CD14-positive monocyte (primary cell): ENCODE measurements around the gene TRIM61. TPM values are rescaled to one million over a fixed set of nuclear protein-coding genes. Genes with fewer than 3 reads are reported as not detected.
A peak's percentile ranks its signal among the peaks of the same experiment; 100 is the strongest.
"Not testable (repeated sequence)": the region's sequence is repeated elsewhere in the genome, so short reads cannot be mapped to it uniquely, and the experiment has no call there.

Experiments used
- DNase-seq, 3 donors: peaks; one replicate each; pipeline ENCODE4 v3.0.0-alpha.2; 2011 to 2022
- H2AFZ ChIP-seq: 2 replicates; pipeline ENCODE4 v1.6.0; 2012; ENCODE audit warnings: mild to moderate bottlenecking, low read depth, low read length, inconsistent platforms; ENCODE audit not compliant: insufficient read depth, poor library complexity, severe bottlenecking
- H3K27ac ChIP-seq, 2 donors: 1 replicate in 1 of 2; 2 replicates in 1 of 2; pipeline ENCODE4 v1.5.1; 2012 to 2013; ENCODE audit warnings: low read length in 2 of 2, control low read depth in 1 of 2, inconsistent platforms in 1 of 2, low read depth in 1 of 2, mild to moderate bottlenecking in 1 of 2
- H3K27me3 ChIP-seq, 2 donors: one replicate each; pipeline versions ENCODE4 v1.6.0 to v1.6.1; 2011 to 2013; ENCODE audit warnings: low read length in 2 of 2; ENCODE audit not compliant: control insufficient read depth in 2 of 2, insufficient read depth in 2 of 2
- H3K36me3 ChIP-seq, 2 donors: replicated peaks in 1 of 2; 1 replicate in 1 of 2; 2 replicates in 1 of 2; pipeline versions ENCODE4 v1.5.1 to v1.6.1; 2012 to 2013; ENCODE audit warnings: low read length in 2 of 2, control low read depth in 1 of 2, inconsistent platforms in 1 of 2, mild to moderate bottlenecking in 1 of 2; ENCODE audit not compliant: insufficient read depth in 2 of 2, control insufficient read depth in 1 of 2
- H3K4me1 ChIP-seq, 2 donors: 1 replicate in 1 of 2; 2 replicates in 1 of 2; pipeline versions ENCODE4 v1.5.1 to v1.6.1; 2012 to 2013; ENCODE audit warnings: low read length in 2 of 2, control low read depth in 1 of 2, inconsistent platforms in 1 of 2, mild to moderate bottlenecking in 1 of 2, moderate library complexity in 1 of 2; ENCODE audit not compliant: insufficient read depth in 2 of 2, control insufficient read depth in 1 of 2
- H3K4me2 ChIP-seq: replicated peaks from 2 replicates; pipeline ENCODE3; 2012; ENCODE audit warnings: low read length, moderate library complexity, mild to moderate bottlenecking; ENCODE audit not compliant: poor library complexity, severe bottlenecking; ENCODE audit errors: extremely low read depth
- H3K4me3 ChIP-seq, 3 experiments: fragments of 200-600 bp in 1 of 3; sonication (generic) in 1 of 3; replicated peaks in 1 of 3; 1 replicate in 2 of 3; 2 replicates in 1 of 3; pipeline ENCODE4 v1.5.1; 2011 to 2013; ENCODE audit warnings: low read length in 3 of 3, mild to moderate bottlenecking in 3 of 3, control low read depth in 2 of 3, low read depth in 2 of 3, inconsistent platforms in 1 of 3, moderate library complexity in 1 of 3
- H3K79me2 ChIP-seq: 2 replicates; pipeline ENCODE4 v1.6.0; 2012; ENCODE audit warnings: mild to moderate bottlenecking, control low read depth, inconsistent platforms, low read length, moderate library complexity; ENCODE audit not compliant: insufficient read depth
- H3K9ac ChIP-seq: 2 replicates; pipeline ENCODE4 v1.6.0; 2017; ENCODE audit warnings: low read length, mild to moderate bottlenecking; ENCODE audit not compliant: insufficient read depth, poor library complexity, severe bottlenecking
- H3K9me3 ChIP-seq, 2 donors: replicated peaks in 1 of 2; 1 replicate in 1 of 2; 2 replicates in 1 of 2; pipeline versions ENCODE4 v1.5.1 to v1.6.1; 2012 to 2013; ENCODE audit warnings: low read length in 2 of 2, control low read depth in 1 of 2; ENCODE audit not compliant: control insufficient read depth in 1 of 2, insufficient read depth in 1 of 2
- H4K20me1 ChIP-seq: 2 replicates; pipeline ENCODE4 v1.6.0; 2012; ENCODE audit warnings: mild to moderate bottlenecking, low read length, control low read depth, moderate library complexity; ENCODE audit not compliant: insufficient read depth
- H3K27ac Mint-ChIP-seq, 7 donors: one replicate each; pipeline ENCODE4 v1.8.0; 2020; ENCODE audit warnings: mild to moderate bottlenecking in 7 of 7, mixed read lengths in 7 of 7, moderate library complexity in 6 of 7, inconsistent platforms in 2 of 7
- H3K27me3 Mint-ChIP-seq, 3 donors: one replicate each; pipeline ENCODE4 v1.8.0; 2021 to 2022; ENCODE audit warnings: low read depth in 3 of 3, mild to moderate bottlenecking in 3 of 3, mixed read lengths in 3 of 3, moderate library complexity in 3 of 3, inconsistent platforms in 1 of 3
- H3K36me3 Mint-ChIP-seq, 2 donors: one replicate each; pipeline ENCODE4 v1.8.0; 2020; ENCODE audit warnings: mixed read lengths in 2 of 2, inconsistent platforms in 1 of 2, mild to moderate bottlenecking in 1 of 2
- H3K4me1 Mint-ChIP-seq: one replicate; pipeline ENCODE4 v1.8.0; 2020; ENCODE audit warnings: mild to moderate bottlenecking, mixed read lengths
- H3K4me3 Mint-ChIP-seq, 2 donors: one replicate each; pipeline ENCODE4 v1.8.0; 2020; ENCODE audit warnings: mild to moderate bottlenecking in 2 of 2, mixed read lengths in 2 of 2, moderate library complexity in 1 of 2
- H3K9me3 Mint-ChIP-seq, 7 donors: one replicate each; pipeline ENCODE4 v1.8.0; 2020 to 2022; ENCODE audit warnings: mixed read lengths in 7 of 7, mild to moderate bottlenecking in 6 of 7, moderate library complexity in 6 of 7, inconsistent platforms in 2 of 7
- WGBS: methylation state at CpG from one replicate; pipeline ENCODE4 v1.1.5; 2013; ENCODE audit warnings: missing lambda C conversion rate; ENCODE audit not compliant: insufficient coverage; 5-methylcytosine and 5-hydroxymethylcytosine counted together
- intact Hi-C, 2 donors: fragments of 100-400 bp; cut with micrococcal nuclease; formaldehyde crosslinking; loops; one replicate each; pipeline versions ENCODE4 v1.15.0 to v1.15.1; 2023
- polyA plus RNA-seq, 3 donors: library from polyadenylated mRNA; depleted of rRNA in 1 of 3; unstranded in 2 of 3; stranded (reverse) in 1 of 3; fragments of 300-500 nt in 2 of 3; fragments of >200 nt in 1 of 3; fragmentation: Illumina TruSeq in 2 of 3; gene quantifications; 1 replicate in 2 of 3; 2 replicates in 1 of 3; pipeline ENCODE4 v1.2.3, GENCODE V29; 2012 to 2021
- TF ChIP-seq, protein P1 (sequence below): fragments of 200-600 bp; IDR thresholded peaks from one replicate; pipeline ENCODE4 v1.8.0; 2022; ENCODE audit warnings: antibody characterized with exemption, mild to moderate bottlenecking

The TRIM61 gene
- polyA plus RNA-seq, 3 donors, result 0.04 TPM; not detected in 2

DNA sequence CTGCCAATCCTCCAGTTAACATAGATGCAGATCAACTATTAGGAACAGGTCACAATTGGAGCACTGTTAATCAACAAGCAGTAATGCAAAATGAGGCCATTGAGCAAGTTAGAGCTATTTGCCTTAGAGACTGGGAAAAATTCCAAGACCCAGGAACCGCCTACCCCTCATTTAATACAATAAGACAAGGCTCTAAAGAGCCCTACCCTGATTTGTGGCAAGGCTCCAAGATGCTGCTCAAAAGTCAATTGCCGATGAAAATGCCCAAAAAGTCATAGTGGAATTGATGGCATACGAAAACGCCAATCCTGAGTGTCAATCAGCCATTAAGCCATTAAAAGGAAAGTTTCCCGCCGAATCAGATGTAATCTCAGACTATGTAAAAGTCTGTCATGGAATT is 20.5 kb upstream of the TRIM61 start:
- Histone ChIP-seq H3K4me2 (no peak overlapping the region), H4K20me1 (no peaks in the 10 kb centered on the region), H3K4me1 (no peaks in the 10 kb centered on the region), H3K4me3 (no peak overlapping the region), H3K36me3 (no peaks in the 10 kb centered on the region), H3K79me2 (no peaks in the 10 kb centered on the region), H3K27ac (no peak overlapping the region), H2AFZ (no peak overlapping the region), H3K27me3 (no peaks in the 10 kb centered on the region), H3K9ac (no peak overlapping the region), H3K9me3 (no peaks in the 10 kb centered on the region)
- no peaks in the 10 kb centered on the region for H3K4me1 Mint-ChIP-seq
- intact Hi-C loops, result no loop called here
- peaks cover 4 to 12% (median 8%) of the 10 kb centered on the region in 3 donors for H3K27me3 Mint-ChIP-seq
- 96% methylated on average over 4 of the region's 6 CpGs for WGBS
- no peaks in the 10 kb centered on the region for H3K9me3 Mint-ChIP-seq
- DNase-seq, result no peak
- no peak overlapping the region for H3K4me3 Mint-ChIP-seq
- TF ChIP-seq, protein P1, sequence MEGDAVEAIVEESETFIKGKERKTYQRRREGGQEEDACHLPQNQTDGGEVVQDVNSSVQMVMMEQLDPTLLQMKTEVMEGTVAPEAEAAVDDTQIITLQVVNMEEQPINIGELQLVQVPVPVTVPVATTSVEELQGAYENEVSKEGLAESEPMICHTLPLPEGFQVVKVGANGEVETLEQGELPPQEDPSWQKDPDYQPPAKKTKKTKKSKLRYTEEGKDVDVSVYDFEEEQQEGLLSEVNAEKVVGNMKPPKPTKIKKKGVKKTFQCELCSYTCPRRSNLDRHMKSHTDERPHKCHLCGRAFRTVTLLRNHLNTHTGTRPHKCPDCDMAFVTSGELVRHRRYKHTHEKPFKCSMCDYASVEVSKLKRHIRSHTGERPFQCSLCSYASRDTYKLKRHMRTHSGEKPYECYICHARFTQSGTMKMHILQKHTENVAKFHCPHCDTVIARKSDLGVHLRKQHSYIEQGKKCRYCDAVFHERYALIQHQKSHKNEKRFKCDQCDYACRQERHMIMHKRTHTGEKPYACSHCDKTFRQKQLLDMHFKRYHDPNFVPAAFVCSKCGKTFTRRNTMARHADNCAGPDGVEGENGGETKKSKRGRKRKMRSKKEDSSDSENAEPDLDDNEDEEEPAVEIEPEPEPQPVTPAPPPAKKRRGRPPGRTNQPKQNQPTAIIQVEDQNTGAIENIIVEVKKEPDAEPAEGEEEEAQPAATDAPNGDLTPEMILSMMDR, result no peak
- no peak overlapping the region for H3K27ac Mint-ChIP-seq
- no peaks in the 10 kb centered on the region for H3K36me3 Mint-ChIP-seq

DNA sequence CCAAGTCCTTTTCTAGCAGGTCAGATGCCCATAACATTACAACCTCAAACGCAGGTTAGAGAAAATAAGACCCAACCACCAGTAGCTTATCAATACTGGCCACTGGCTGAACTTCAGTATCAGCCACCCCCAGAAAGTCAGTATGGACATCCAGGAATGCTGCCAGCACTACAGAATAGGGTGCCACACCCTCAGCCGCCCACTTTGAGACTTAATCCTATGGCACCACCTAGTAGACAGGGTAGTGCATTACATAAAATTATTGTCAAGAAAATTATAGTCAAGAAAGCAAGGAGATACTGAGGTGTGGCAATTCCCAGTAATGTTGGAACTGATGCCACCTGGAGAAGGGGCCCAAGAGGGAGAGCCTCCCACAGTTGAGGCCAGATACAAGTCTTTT is 19.9 kb upstream of the TRIM61 start:
- no peaks in the 10 kb centered on the region for H3K9me3 Mint-ChIP-seq
- H3K36me3 Mint-ChIP-seq, result no peaks in the 10 kb centered on the region
- no peaks in the 10 kb centered on the region for H3K36me3 ChIP-seq
- no peak overlapping the region for H3K4me3 Mint-ChIP-seq
- H3K9me3 ChIP-seq, result no peaks in the 10 kb centered on the region
- H3K4me3 ChIP-seq, result no peak overlapping the region
- TF ChIP-seq, protein P1, result no peak
- intact Hi-C loops, result no loop called here
- H3K4me2 ChIP-seq, result no peak overlapping the region
- no peak overlapping the region for H3K27ac Mint-ChIP-seq
- DNase-seq, result no peak
- H4K20me1 ChIP-seq, result no peaks in the 10 kb centered on the region
- H2AFZ ChIP-seq, result no peak overlapping the region
- no peak overlapping the region for H3K9ac ChIP-seq
- H3K4me1 Mint-ChIP-seq, result no peaks in the 10 kb centered on the region
- no peaks in the 10 kb centered on the region for H3K4me1 ChIP-seq
- H3K79me2 ChIP-seq, result no peaks in the 10 kb centered on the region
- no peaks in the 10 kb centered on the region for H3K27me3 ChIP-seq
- WGBS, result 91% methylated on average over 1 of the region's 2 CpGs
- no peak overlapping the region for H3K27ac ChIP-seq
- peaks cover 4 to 10% (median 8%) of the 10 kb centered on the region in 3 donors for H3K27me3 Mint-ChIP-seq

DNA sequence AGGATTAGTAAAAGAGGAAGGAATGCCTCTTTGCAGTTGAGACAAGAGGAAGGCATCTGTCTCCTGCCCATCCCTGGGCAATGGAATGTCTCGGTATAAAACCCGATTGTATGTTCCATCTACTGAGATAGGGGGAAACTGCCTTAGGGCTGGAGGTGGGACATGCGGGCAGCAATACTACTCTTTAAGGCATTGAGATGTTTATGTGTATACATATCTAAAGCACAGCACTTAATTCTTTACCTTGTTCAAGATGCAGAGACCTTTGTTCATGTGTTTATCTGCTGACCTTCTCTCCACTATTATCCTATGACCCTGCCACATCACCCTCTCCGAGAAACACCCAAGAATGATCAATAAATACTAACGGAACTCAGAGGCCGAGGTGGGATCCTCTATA is 18.7 kb upstream of the TRIM61 start:
- H3K9ac ChIP-seq, H3K27me3 ChIP-seq, H3K4me2 ChIP-seq, H2AFZ ChIP-seq, intact Hi-C loops, H3K9me3 Mint-ChIP-seq, H3K4me3 Mint-ChIP-seq, H3K27me3 Mint-ChIP-seq, H4K20me1 ChIP-seq, H3K27ac ChIP-seq, H3K9me3 ChIP-seq, H3K36me3 Mint-ChIP-seq, H3K27ac Mint-ChIP-seq, H3K4me3 ChIP-seq, H3K4me1 ChIP-seq, H3K36me3 ChIP-seq, H3K4me1 Mint-ChIP-seq, DNase-seq, H3K79me2 ChIP-seq: not testable (repeated sequence)
- no CpG with 5 or more reads among the region's 6 CpGs for WGBS

DNA sequence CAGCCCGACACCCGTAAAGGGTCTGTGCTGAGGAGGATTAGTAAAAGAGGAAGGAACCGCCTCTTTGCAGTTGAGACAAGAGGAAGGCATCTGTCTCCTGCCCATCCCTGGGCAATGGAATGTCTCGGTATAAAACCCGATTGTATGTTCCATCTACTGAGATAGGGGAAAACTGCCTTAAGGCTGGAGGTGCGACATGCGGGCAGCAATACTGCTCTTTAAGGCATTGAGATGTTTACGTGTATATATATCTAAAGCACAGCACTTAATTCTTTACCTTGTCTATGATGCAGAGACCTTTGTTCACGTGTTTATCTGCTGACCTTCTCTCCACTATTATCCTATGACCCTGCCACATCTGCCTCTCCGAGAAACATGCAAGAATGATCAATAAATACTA is 13.3 kb upstream of the TRIM61 start:
- H3K9me3 ChIP-seq, DNase-seq, H3K4me1 ChIP-seq, H3K4me1 Mint-ChIP-seq, H3K79me2 ChIP-seq, H3K4me3 Mint-ChIP-seq, H3K4me2 ChIP-seq, H3K9ac ChIP-seq, H3K9me3 Mint-ChIP-seq, H3K36me3 Mint-ChIP-seq, H3K27me3 Mint-ChIP-seq, H3K27me3 ChIP-seq, H3K36me3 ChIP-seq, H2AFZ ChIP-seq, H4K20me1 ChIP-seq, intact Hi-C loops, H3K27ac ChIP-seq, H3K4me3 ChIP-seq: not testable (repeated sequence)
- WGBS, result 87% methylated on average over 4 of the region's 10 CpGs
- H3K27ac Mint-ChIP-seq, result peak overlapping the region in 1 of 7 donors; percentile 36
